ENCODE data around the gene NCBP3.
"Not testable (repeated sequence)": the region's sequence is repeated elsewhere in the genome, so short reads cannot be mapped to it uniquely, and the experiment has no call there.

GRCh38 chr17:3793258-3793657 is 52.8 kb downstream of the NCBP3 start:
- TF ChIP-seq, protein P1, sequence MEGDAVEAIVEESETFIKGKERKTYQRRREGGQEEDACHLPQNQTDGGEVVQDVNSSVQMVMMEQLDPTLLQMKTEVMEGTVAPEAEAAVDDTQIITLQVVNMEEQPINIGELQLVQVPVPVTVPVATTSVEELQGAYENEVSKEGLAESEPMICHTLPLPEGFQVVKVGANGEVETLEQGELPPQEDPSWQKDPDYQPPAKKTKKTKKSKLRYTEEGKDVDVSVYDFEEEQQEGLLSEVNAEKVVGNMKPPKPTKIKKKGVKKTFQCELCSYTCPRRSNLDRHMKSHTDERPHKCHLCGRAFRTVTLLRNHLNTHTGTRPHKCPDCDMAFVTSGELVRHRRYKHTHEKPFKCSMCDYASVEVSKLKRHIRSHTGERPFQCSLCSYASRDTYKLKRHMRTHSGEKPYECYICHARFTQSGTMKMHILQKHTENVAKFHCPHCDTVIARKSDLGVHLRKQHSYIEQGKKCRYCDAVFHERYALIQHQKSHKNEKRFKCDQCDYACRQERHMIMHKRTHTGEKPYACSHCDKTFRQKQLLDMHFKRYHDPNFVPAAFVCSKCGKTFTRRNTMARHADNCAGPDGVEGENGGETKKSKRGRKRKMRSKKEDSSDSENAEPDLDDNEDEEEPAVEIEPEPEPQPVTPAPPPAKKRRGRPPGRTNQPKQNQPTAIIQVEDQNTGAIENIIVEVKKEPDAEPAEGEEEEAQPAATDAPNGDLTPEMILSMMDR (conservative IDR thresholded peaks at IDR 0.05; ENCODE audit: low read depth, low read length): not testable (repeated sequence)
- TF ChIP-seq BHLHE40 (IDR thresholded peaks at IDR 0.05; ENCODE audit: low read depth, low read length); POLR2A (IDR thresholded peaks at IDR 0.05; ENCODE audit: low read depth, low read length); RFX5 (IDR thresholded peaks at IDR 0.05; ENCODE audit: low read depth, low read length); MAZ (IDR thresholded peaks at IDR 0.05; ENCODE audit: borderline replicate concordance, low read depth, low read length); SMC3 (IDR thresholded peaks at IDR 0.05; ENCODE audit: low read depth, low read length); CEBPB (IDR thresholded peaks at IDR 0.05; ENCODE audit: low read depth, low read length): not testable (repeated sequence)
- TF ChIP-seq, protein P2, sequence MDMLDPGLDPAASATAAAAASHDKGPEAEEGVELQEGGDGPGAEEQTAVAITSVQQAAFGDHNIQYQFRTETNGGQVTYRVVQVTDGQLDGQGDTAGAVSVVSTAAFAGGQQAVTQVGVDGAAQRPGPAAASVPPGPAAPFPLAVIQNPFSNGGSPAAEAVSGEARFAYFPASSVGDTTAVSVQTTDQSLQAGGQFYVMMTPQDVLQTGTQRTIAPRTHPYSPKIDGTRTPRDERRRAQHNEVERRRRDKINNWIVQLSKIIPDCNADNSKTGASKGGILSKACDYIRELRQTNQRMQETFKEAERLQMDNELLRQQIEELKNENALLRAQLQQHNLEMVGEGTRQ (IDR thresholded peaks at IDR 0.05; ENCODE audit: low read depth, low read length): not testable (repeated sequence)

Measured in IMR-90 (cell line).